Neural crest cell (in vitro differentiated cells): Measurements from ENCODE around the gene USP9Y. TPM values are rescaled to one million over a fixed set of nuclear protein-coding genes. Genes with fewer than 3 reads are reported as not detected.

ENCODE experiments used
- DNase-seq: peaks from one replicate; pipeline ENCODE4 v3.0.0; 2021; ENCODE audit warnings: low read depth, mixed read lengths, low spot score
- H3K27ac Mint-ChIP-seq: one replicate; pipeline ENCODE4 v1.8.0; 2021; ENCODE audit warnings: mild to moderate bottlenecking, mixed read lengths; ENCODE audit not compliant: unreplicated experiment
- H3K27me3 Mint-ChIP-seq: 2 replicates; pipeline ENCODE4 v1.8.0; 2021; ENCODE audit warnings: low read depth, mild to moderate bottlenecking, mixed read lengths
- H3K36me3 Mint-ChIP-seq: 2 replicates; pipeline ENCODE4 v1.8.0; 2021; ENCODE audit warnings: low read depth, mild to moderate bottlenecking, mixed read lengths
- H3K4me1 Mint-ChIP-seq: 2 replicates; pipeline ENCODE4 v1.8.0; 2021; ENCODE audit warnings: mixed read lengths
- H3K4me3 Mint-ChIP-seq: one replicate; pipeline ENCODE4 v1.8.0; 2021; ENCODE audit warnings: mild to moderate bottlenecking, mixed read lengths
- H3K9me3 Mint-ChIP-seq: 2 replicates; pipeline ENCODE4 v1.8.0; 2021; ENCODE audit warnings: mixed read lengths
- CTCF ChIP-seq: fragments of 200-600 bp; sonication (generic); conservative IDR thresholded peaks from 2 replicates; pipeline ENCODE4 v1.5.0; 2021; ENCODE audit warnings: antibody characterized with exemption, mild to moderate bottlenecking
- total RNA-seq: library from RNA; stranded (reverse); gene quantifications from 2 replicates; pipeline ENCODE4 v1.2.1, GENCODE V29; 2021

The USP9Y gene
- total RNA-seq, 1 donor from 2014 or later: not detected

DNA sequence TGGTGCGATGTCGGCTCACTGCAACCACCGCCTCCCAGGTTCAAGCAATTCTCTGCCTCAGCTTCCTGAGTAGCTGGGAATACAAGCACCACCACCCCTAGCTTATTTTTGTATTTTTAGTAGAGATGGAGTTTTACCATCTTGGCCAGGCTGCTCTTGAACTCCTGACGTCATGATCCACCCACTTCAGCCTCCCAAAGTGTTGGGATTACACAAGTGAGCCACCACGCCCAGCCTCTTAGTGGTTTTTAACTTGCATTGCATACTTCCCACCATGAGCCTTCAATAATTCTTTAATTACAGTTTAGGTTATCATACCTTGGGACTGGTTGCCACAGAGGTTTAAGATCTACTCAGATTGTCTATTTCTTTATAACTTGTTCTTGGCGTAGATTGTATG, 14.3 kb downstream of the USP9Y start:
- H3K27ac Mint-ChIP-seq: no peak overlapping the region
- no peaks in the 10 kb centered on the region for H3K36me3 Mint-ChIP-seq
- no peak overlapping the region for H3K4me3 Mint-ChIP-seq
- H3K27me3 Mint-ChIP-seq: no peaks in the 10 kb centered on the region
- no peaks in the 10 kb centered on the region for H3K4me1 Mint-ChIP-seq
- no peak for DNase-seq
- no peaks in the 10 kb centered on the region for H3K9me3 Mint-ChIP-seq
- TF ChIP-seq CTCF: no peak

- no peak overlapping the region for H3K4me3 Mint-ChIP-seq
- DNase-seq: no peak
- no peaks in the 10 kb centered on the region for H3K27me3 Mint-ChIP-seq
- H3K9me3 Mint-ChIP-seq: no peaks in the 10 kb centered on the region
- no peaks in the 10 kb centered on the region for H3K36me3 Mint-ChIP-seq
- TF ChIP-seq CTCF: no peak
- no peak overlapping the region for H3K27ac Mint-ChIP-seq
- no peaks in the 10 kb centered on the region for H3K4me1 Mint-ChIP-seq
Measured at GRCh38 chrY:12729746-12730145, 28.7 kb downstream of the USP9Y start.

GRCh38 chrY:12733625-12734024, 32.6 kb downstream of the USP9Y start:
- H3K36me3 Mint-ChIP-seq: no peaks in the 10 kb centered on the region
- no peak for DNase-seq
- no peak overlapping the region for H3K27ac Mint-ChIP-seq

DNA sequence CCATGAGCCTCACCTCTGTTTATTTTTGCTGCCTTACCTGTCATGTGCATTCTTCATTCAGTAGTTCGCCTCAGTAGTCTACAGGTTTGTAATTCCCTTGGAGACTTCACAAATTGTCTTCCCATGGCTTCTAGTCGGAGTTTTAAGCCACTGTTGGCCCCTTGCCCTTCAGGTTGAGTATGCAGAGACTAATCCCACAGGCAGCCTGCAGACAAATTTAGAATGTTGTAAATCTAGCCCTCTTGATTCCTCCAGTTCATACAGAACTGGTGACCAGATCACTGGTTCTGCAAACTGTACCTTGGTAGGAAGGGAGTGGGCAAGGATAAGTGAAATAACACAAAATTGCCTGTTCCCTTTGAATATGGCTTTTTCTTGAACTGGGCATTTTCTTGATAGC, 33.0 kb downstream of the USP9Y start:
- Mint-ChIP-seq H3K4me1 (no peaks in the 10 kb centered on the region), H3K27me3 (no peaks in the 10 kb centered on the region), H3K9me3 (no peaks in the 10 kb centered on the region), H3K4me3 (no peak overlapping the region), H3K36me3 (no peaks in the 10 kb centered on the region), H3K27ac (no peak overlapping the region)
- no peak for DNase-seq
- no peak for TF ChIP-seq CTCF

More at GRCh38 chrY:12733625-12734024, 32.6 kb downstream of the USP9Y start:
- no peak for TF ChIP-seq CTCF
- H3K9me3 Mint-ChIP-seq: no peaks in the 10 kb centered on the region
- no peaks in the 10 kb centered on the region for H3K4me1 Mint-ChIP-seq
- H3K27me3 Mint-ChIP-seq: no peaks in the 10 kb centered on the region
- H3K4me3 Mint-ChIP-seq: no peak overlapping the region

GRCh38 chrY:12741414-12741813, 40.4 kb downstream of the USP9Y start:
- TF ChIP-seq CTCF: no peak

GRCh38 chrY:12742725-12743124, 41.7 kb downstream of the USP9Y start:
- no peak overlapping the region for H3K27ac Mint-ChIP-seq

More at GRCh38 chrY:12741414-12741813, 40.4 kb downstream of the USP9Y start:
- Mint-ChIP-seq H3K4me3 (no peak overlapping the region), H3K4me1 (no peaks in the 10 kb centered on the region), H3K36me3 (no peaks in the 10 kb centered on the region), H3K27me3 (no peaks in the 10 kb centered on the region), H3K9me3 (no peaks in the 10 kb centered on the region), H3K27ac (no peak overlapping the region)
- DNase-seq: no peak

More at GRCh38 chrY:12742725-12743124, 41.7 kb downstream of the USP9Y start:
- no peaks in the 10 kb centered on the region for H3K4me1 Mint-ChIP-seq
- no peaks in the 10 kb centered on the region for H3K27me3 Mint-ChIP-seq
- no peak for DNase-seq
- no peaks in the 10 kb centered on the region for H3K9me3 Mint-ChIP-seq
- no peaks in the 10 kb centered on the region for H3K36me3 Mint-ChIP-seq
- H3K4me3 Mint-ChIP-seq: no peak overlapping the region
- no peak for TF ChIP-seq CTCF
